Measurements from ENCODE around the gene TBL1X. TPM values are rescaled to one million over a fixed set of nuclear protein-coding genes. Genes with fewer than 3 reads are reported as not detected.

The TBL1X gene
- total and polyA plus RNA-seq, 7 donors, result 2.0 to 17.6 (median 7.8) TPM

GRCh38 chrX:9654929-9655328 is 190.1 kb downstream of the TBL1X start:
- H3K9me3 ChIP-seq, result no peaks in the 10 kb centered on the region
- H3K27ac ChIP-seq, result no peak overlapping the region
- 84 to 97% (median 94%) methylated on average over 13 of the region's 13 CpGs for WGBS, 3 donors
- TF ChIP-seq CTCF (IDR thresholded peaks at IDR 0.05), result no peak
- intact Hi-C loops (cut with DNase I), result loop anchor here in 1 of 2 donors (10.0 kb wide), 1 partner anchor 190 kb away; the partner anchor contains the start of gene TBL1X
- DNase-seq, result no peak
- ATAC-seq, result no peak
- peaks cover 0 to 4% of the 10 kb centered on the region in 2 donors for H3K36me3 ChIP-seq (ENCODE audit: insufficient read depth in 1 of 2, low read depth in 1 of 2)
- H3K27me3 ChIP-seq (ENCODE audit: insufficient read depth in 3 of 3, low read length in 2 of 3), result no peaks in the 10 kb centered on the region
- H3K4me1 ChIP-seq, result no peaks in the 10 kb centered on the region
- no peak overlapping the region for H3K4me3 ChIP-seq

GRCh38 chrX:9656277-9656676 is 191.4 kb downstream of the TBL1X start:
- WGBS, 3 donors, result 4 to 44% (median 17%) methylated on average over 6 of the region's 6 CpGs
- intact Hi-C loops (cut with DNase I), result loop anchor here in 1 of 2 donors (10.0 kb wide), 1 partner anchor 191 kb away; the partner anchor contains the start of gene TBL1X
- no peak overlapping the region for H3K4me3 ChIP-seq
- ATAC-seq (peak; percentile 54 to 87 (median 82)), DNase-seq (no peak)
- TF ChIP-seq CTCF (IDR thresholded peaks at IDR 0.05), result no peak
- no peaks in the 10 kb centered on the region for H3K9me3 ChIP-seq
- H3K36me3 ChIP-seq (ENCODE audit: insufficient read depth in 1 of 2, low read depth in 1 of 2), result peaks cover 0 to 4% of the 10 kb centered on the region in 2 donors
- H3K4me1 ChIP-seq, result no peaks in the 10 kb centered on the region
- H3K27ac ChIP-seq, result no peak overlapping the region
- no peaks in the 10 kb centered on the region for H3K27me3 ChIP-seq (ENCODE audit: insufficient read depth in 3 of 3, low read length in 2 of 3)

GRCh38 chrX:9656871-9657270 is 192.0 kb downstream of the TBL1X start:
- no peak for DNase-seq
- H3K36me3 ChIP-seq (ENCODE audit: insufficient read depth in 1 of 2, low read depth in 1 of 2), result peaks cover 0 to 4% of the 10 kb centered on the region in 2 donors
- intact Hi-C loops (cut with DNase I), result loop anchor here in 1 of 2 donors (10.0 kb wide), 1 partner anchor 192 kb away; the partner anchor contains the start of gene TBL1X

GRCh38 chrX:9657590-9658256 is 192.9 kb downstream of the TBL1X start:
- WGBS, 3 donors, result 89 to 94% (median 93%) methylated on average over 6 of the region's 6 CpGs
- ATAC-seq (no peak), DNase-seq (no peak)
- intact Hi-C loops (cut with DNase I), result loop anchor here in 1 of 2 donors (10.0 kb wide), 1 partner anchor 193 kb away; the partner anchor contains the start of gene TBL1X
- H3K36me3 ChIP-seq (ENCODE audit: insufficient read depth in 1 of 2, low read depth in 1 of 2), result peaks cover 0 to 4% of the 10 kb centered on the region in 2 donors
- H3K9me3 ChIP-seq, result no peaks in the 10 kb centered on the region
- no peak overlapping the region for H3K4me3 ChIP-seq
- no peaks in the 10 kb centered on the region for H3K4me1 ChIP-seq
- no peak overlapping the region for H3K27ac ChIP-seq
- TF ChIP-seq CTCF (IDR thresholded peaks at IDR 0.05), result no peak
- no peaks in the 10 kb centered on the region for H3K27me3 ChIP-seq (ENCODE audit: insufficient read depth in 3 of 3, low read length in 2 of 3)

More at GRCh38 chrX:9656871-9657270, 192.0 kb downstream of the TBL1X start:
- no peaks in the 10 kb centered on the region for H3K27me3 ChIP-seq (ENCODE audit: insufficient read depth in 3 of 3, low read length in 2 of 3)
- TF ChIP-seq CTCF (IDR thresholded peaks at IDR 0.05), result no peak
- H3K27ac ChIP-seq, result no peak overlapping the region
- no peaks in the 10 kb centered on the region for H3K4me1 ChIP-seq
- H3K4me3 ChIP-seq, result no peak overlapping the region
- 67 to 96% (median 73%) methylated on average over 3 of the region's 3 CpGs for WGBS, 3 donors
- no peak for ATAC-seq
- H3K9me3 ChIP-seq, result no peaks in the 10 kb centered on the region
